ENCODE measurements around the gene CARM1.
"Not testable (repeated sequence)": the region's sequence is repeated elsewhere in the genome, so short reads cannot be mapped to it uniquely, and the experiment has no call there.

Gene CARM1

GRCh38 chr19:10848230-10848856 is 23.0 kb upstream of the CARM1 start, which contains the start of gene C19orf38:
Gene C19orf38, plus strand, starts transcription at chr19:10848415. Its CDS starts 94 bp downstream, at chr19:10848509.
- no peak within 1 kb of the TSS for H3K4me3 ChIP-seq (ENCODE audit: low read length)
- TF ChIP-seq CTCF (conservative IDR thresholded peaks at IDR 0.05; ENCODE audit: low read depth, low read length): no peak
- no peak for DNase-seq (ENCODE audit: low read depth)

- no peak for TF ChIP-seq CTCF (conservative IDR thresholded peaks at IDR 0.05; ENCODE audit: low read depth, low read length)
- DNase-seq (ENCODE audit: low read depth): no peak
Observed at GRCh38 chr19:10850631-10851030, 20.7 kb upstream of the CARM1 start.

GRCh38 chr19:10852098-10852800 is 19.1 kb upstream of the CARM1 start:
- no peak for TF ChIP-seq CTCF (conservative IDR thresholded peaks at IDR 0.05; ENCODE audit: low read depth, low read length)
- no peak overlapping the region for H3K4me3 ChIP-seq (ENCODE audit: low read length)
- DNase-seq (ENCODE audit: low read depth): no peak

More at GRCh38 chr19:10850631-10851030, 20.7 kb upstream of the CARM1 start:
- H3K4me3 ChIP-seq (ENCODE audit: low read length): no peak overlapping the region

- DNase-seq (ENCODE audit: low read depth): no peak
- no peak overlapping the region for H3K4me3 ChIP-seq (ENCODE audit: low read length)
- no peak for TF ChIP-seq CTCF (conservative IDR thresholded peaks at IDR 0.05; ENCODE audit: low read depth, low read length)
Observed at GRCh38 chr19:10852941-10853340, 18.4 kb upstream of the CARM1 start.

- TF ChIP-seq CTCF (conservative IDR thresholded peaks at IDR 0.05; ENCODE audit: low read depth, low read length): no peak
- no peak overlapping the region for H3K4me3 ChIP-seq (ENCODE audit: low read length)
- no peak for DNase-seq (ENCODE audit: low read depth)
Observed at GRCh38 chr19:10854350-10855089, 16.8 kb upstream of the CARM1 start.

- DNase-seq (ENCODE audit: low read depth): no peak
- H3K4me3 ChIP-seq (ENCODE audit: low read length): no peak overlapping the region
- peak; percentile 62 for TF ChIP-seq CTCF (conservative IDR thresholded peaks at IDR 0.05; ENCODE audit: low read depth, low read length)
Observed at GRCh38 chr19:10855879-10856522, 15.4 kb upstream of the CARM1 start.

GRCh38 chr19:10856899-10857298 is 14.5 kb upstream of the CARM1 start:
- H3K4me3 ChIP-seq (ENCODE audit: low read length); DNase-seq (ENCODE audit: low read depth): not testable (repeated sequence)

Data from retinal pigment epithelial cell (primary cell).